ACC112 (cell line): Measurements from ENCODE around the gene NRAS.

Experiments
- H2AFZ ChIP-seq: fragments of 200-600 bp; sonication (generic); one replicate; pipeline ENCODE4 v1.6.0; 2017; ENCODE audit warnings: antibody characterized with exemption, low read length; ENCODE audit not compliant: unreplicated experiment
- H3K27ac ChIP-seq: fragments of 200-600 bp; sonication (generic); 2 replicates; pipeline ENCODE4 v1.5.1; 2014; ENCODE audit warnings: low read depth, mild to moderate bottlenecking, antibody characterized with exemption, low read length, moderate library complexity
- H3K27me3 ChIP-seq: fragments of 200-600 bp; sonication (generic); 2 replicates; pipeline ENCODE4 v1.6.1; 2014; ENCODE audit warnings: mild to moderate bottlenecking, antibody characterized with exemption, low read length, moderate library complexity, mixed read lengths; ENCODE audit not compliant: insufficient read depth
- H3K36me3 ChIP-seq: fragments of 200-600 bp; sonication (generic); 2 replicates; pipeline ENCODE4 v1.6.1; 2016; ENCODE audit warnings: mild to moderate bottlenecking, antibody characterized with exemption, low read length, moderate library complexity, mixed read lengths; ENCODE audit not compliant: insufficient read depth
- H3K4me1 ChIP-seq: fragments of 200-600 bp; sonication (generic); one replicate; pipeline ENCODE4 v1.6.1; 2016; ENCODE audit warnings: low read length, mixed read lengths; ENCODE audit not compliant: insufficient read depth, unreplicated experiment, control insufficient read depth
- H3K4me3 ChIP-seq: fragments of 200-600 bp; sonication (generic); 2 replicates; pipeline ENCODE4 v1.5.1; 2014; ENCODE audit warnings: mild to moderate bottlenecking, low read depth, low read length
- H3K79me2 ChIP-seq: fragments of 200-600 bp; sonication (generic); one replicate; pipeline ENCODE4 v1.6.0; 2016; ENCODE audit warnings: low read length; ENCODE audit not compliant: control insufficient read depth, unreplicated experiment, insufficient read depth

The NRAS gene

GRCh38 chr1:114666954-114667353, 49.6 kb downstream of the NRAS start:
- no peak overlapping the region for H3K4me3 ChIP-seq
- peaks cover 4% of the 10 kb centered on the region for H3K4me1 ChIP-seq
- no peak overlapping the region for H2AFZ ChIP-seq
- no peaks in the 10 kb centered on the region for H3K27me3 ChIP-seq
- H3K79me2 ChIP-seq = no peaks in the 10 kb centered on the region
- no peaks in the 10 kb centered on the region for H3K36me3 ChIP-seq
- H3K27ac ChIP-seq = no peak overlapping the region

- Histone ChIP-seq H3K4me1 (no peaks in the 10 kb centered on the region), H3K4me3 (no peak overlapping the region), H3K27me3 (no peaks in the 10 kb centered on the region), H3K36me3 (no peaks in the 10 kb centered on the region), H3K79me2 (no peaks in the 10 kb centered on the region), H2AFZ (no peak overlapping the region), H3K27ac (no peak overlapping the region)
Observed at GRCh38 chr1:114660238-114660637, 56.3 kb downstream of the NRAS start.
